Hepatocyte (in vitro differentiated cells): ENCODE measurements around the gene OSGEP.

ENCODE experiments used
- CTCF ChIP-seq: fragments of 200-600 bp; sonication (generic); IDR thresholded peaks from 2 replicates; pipeline ENCODE4 v1.5.1; 2016; ENCODE audit warnings: antibody characterized with exemption, mild to moderate bottlenecking; ENCODE audit not compliant: poor library complexity
- EZH2 ChIP-seq: fragments of 200-600 bp; sonication (generic); IDR thresholded peaks from 2 replicates; pipeline ENCODE4 v1.6.1; 2016; ENCODE audit warnings: antibody characterized with exemption, mild to moderate bottlenecking, borderline replicate concordance

DNA sequence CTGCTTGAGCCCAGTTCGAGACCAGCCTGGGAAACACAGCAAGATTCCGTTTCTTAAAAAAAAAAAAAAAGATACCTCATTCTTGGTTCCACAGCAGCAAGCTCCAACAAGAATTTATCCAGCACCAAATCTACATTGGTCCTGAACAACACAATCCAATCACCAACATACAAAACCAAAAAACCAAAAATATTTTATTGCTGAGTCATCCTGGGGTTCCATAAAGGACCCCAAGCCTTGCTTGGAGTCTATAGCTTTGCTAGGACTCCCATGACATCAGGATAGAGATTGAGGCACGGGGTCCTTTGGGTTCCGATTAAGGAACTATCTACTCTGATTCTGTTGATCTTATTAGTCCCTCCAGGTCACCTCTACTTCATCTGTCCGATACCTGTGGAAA, 7.7 kb downstream of the OSGEP start:
- no peak for TF ChIP-seq EZH2
- TF ChIP-seq CTCF = no peak
